Neutrophil (primary cell): ENCODE results near the gene DLX2.
"Not testable (repeated sequence)": the region's sequence is repeated elsewhere in the genome, so short reads cannot be mapped to it uniquely, and the experiment has no call there.

Source experiments
- H3K27ac ChIP-seq: fragments of 200-600 bp; sonication (generic); 2 replicates; pipeline ENCODE4 v1.5.1; 2016; ENCODE audit warnings: mild to moderate bottlenecking, moderate library complexity
- H3K27me3 ChIP-seq: fragments of 200-600 bp; sonication (generic); 2 replicates; pipeline ENCODE4 v1.6.0; 2016; ENCODE audit warnings: mild to moderate bottlenecking
- H3K36me3 ChIP-seq: fragments of 200-600 bp; sonication (generic); 2 replicates; pipeline ENCODE4 v1.5.1; 2017
- H3K4me1 ChIP-seq, 2 experiments: fragments of 200-600 bp in 1 of 2; sonication (generic) in 1 of 2; 1 replicate in 1 of 2; 2 replicates in 1 of 2; pipeline versions ENCODE4 v1.5.1 to v1.6.1; 2013 to 2016; ENCODE audit warnings: low read depth in 1 of 2, low read length in 1 of 2, mild to moderate bottlenecking in 1 of 2, moderate library complexity in 1 of 2; ENCODE audit not compliant: control insufficient read depth in 1 of 2, insufficient read depth in 1 of 2
- H3K4me3 ChIP-seq, 2 experiments: fragments of 200-600 bp in 1 of 2; sonication (generic) in 1 of 2; 1 replicate in 1 of 2; 2 replicates in 1 of 2; pipeline ENCODE4 v1.5.1; 2013 to 2016; ENCODE audit warnings: low read depth in 1 of 2, low read length in 1 of 2, mild to moderate bottlenecking in 1 of 2, moderate library complexity in 1 of 2
- H3K9me3 ChIP-seq: fragments of 200-600 bp; sonication (generic); 2 replicates; pipeline ENCODE4 v1.5.1; 2016
- CTCF ChIP-seq: fragments of 200-600 bp; sonication (generic); IDR thresholded peaks from 2 replicates; pipeline ENCODE4 v1.5.1; 2016; ENCODE audit warnings: antibody characterized with exemption

Gene DLX2

GRCh38 chr2:172120118-172120517 lies 17.4 kb upstream of the DLX2 start:
- Histone ChIP-seq H3K36me3 (no peaks in the 10 kb centered on the region), H3K4me3 (no peak overlapping the region), H3K9me3 (no peaks in the 10 kb centered on the region), H3K27ac (no peak overlapping the region), H3K4me1 (no peaks in the 10 kb centered on the region), H3K27me3 (peaks cover 21% of the 10 kb centered on the region)
- TF ChIP-seq CTCF: no peak

- Histone ChIP-seq H3K4me3 (no peak overlapping the region), H3K27me3 (peaks cover 32% of the 10 kb centered on the region), H3K36me3 (no peaks in the 10 kb centered on the region), H3K9me3 (no peaks in the 10 kb centered on the region), H3K27ac (no peak overlapping the region), H3K4me1 (no peaks in the 10 kb centered on the region)
- no peak for TF ChIP-seq CTCF
These were observed 16.4 kb upstream of the DLX2 start for GRCh38 chr2:172119089-172119488.

- Histone ChIP-seq H3K27me3 (peaks cover 59% of the 10 kb centered on the region), H3K27ac (no peak overlapping the region), H3K9me3 (no peaks in the 10 kb centered on the region), H3K4me1 (no peaks in the 10 kb centered on the region), H3K4me3 (no peak overlapping the region), H3K36me3 (no peaks in the 10 kb centered on the region)
- no peak for TF ChIP-seq CTCF
These were observed 13.4 kb upstream of the DLX2 start for GRCh38 chr2:172116107-172116506.

GRCh38 chr2:172114579-172114978 lies 11.9 kb upstream of the DLX2 start:
- Histone ChIP-seq H3K9me3 (no peaks in the 10 kb centered on the region), H3K27me3 (peaks cover 68% of the 10 kb centered on the region)

GRCh38 chr2:172114176-172114575 lies 11.5 kb upstream of the DLX2 start:
- H3K27me3 ChIP-seq: peaks cover 68% of the 10 kb centered on the region
- not testable (repeated sequence) for H3K27ac ChIP-seq, H3K36me3 ChIP-seq, H3K4me3 ChIP-seq, H3K4me1 ChIP-seq, H3K9me3 ChIP-seq

More at GRCh38 chr2:172114579-172114978, 11.9 kb upstream of the DLX2 start:
- Histone ChIP-seq H3K4me3 (no peak overlapping the region), H3K27ac (no peak overlapping the region), H3K36me3 (no peaks in the 10 kb centered on the region), H3K4me1 (peaks cover 5 to 6% of the 10 kb centered on the region in 2 experiments)
- TF ChIP-seq CTCF: no peak

GRCh38 chr2:172113617-172114016 lies 10.9 kb upstream of the DLX2 start:
- H3K36me3 ChIP-seq: no peaks in the 10 kb centered on the region
- H3K9me3 ChIP-seq: no peaks in the 10 kb centered on the region
- peaks cover 7 to 11% of the 10 kb centered on the region in 2 experiments for H3K4me1 ChIP-seq
- peaks cover 72% of the 10 kb centered on the region for H3K27me3 ChIP-seq
- no peak overlapping the region for H3K27ac ChIP-seq
- no peak for TF ChIP-seq CTCF
- H3K4me3 ChIP-seq: no peak overlapping the region
